Measurements from ENCODE around the gene SPOCK3.

The SPOCK3 gene

DNA sequence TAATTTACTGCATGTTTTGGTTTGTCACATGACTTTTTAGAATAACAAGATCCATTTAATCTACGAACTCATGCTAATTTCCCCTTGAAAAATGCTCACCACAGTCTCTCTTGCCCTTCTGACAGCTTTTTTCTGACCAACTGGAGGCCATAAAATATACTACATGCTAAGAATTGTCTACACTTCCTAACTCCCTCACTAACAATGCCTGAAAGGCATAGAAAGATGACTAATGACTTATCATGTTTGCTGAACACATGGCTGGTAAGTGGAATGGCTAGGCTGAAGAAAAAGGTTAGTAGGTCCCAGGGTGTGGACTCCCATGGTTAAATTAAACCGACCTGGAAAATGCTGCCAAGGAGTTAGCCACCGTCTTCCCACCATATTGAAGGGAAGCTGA is 309.9 kb downstream of the SPOCK3 start:
- no peak for DNase-seq (ENCODE audit: low spot score)
- TF ChIP-seq, protein P1, sequence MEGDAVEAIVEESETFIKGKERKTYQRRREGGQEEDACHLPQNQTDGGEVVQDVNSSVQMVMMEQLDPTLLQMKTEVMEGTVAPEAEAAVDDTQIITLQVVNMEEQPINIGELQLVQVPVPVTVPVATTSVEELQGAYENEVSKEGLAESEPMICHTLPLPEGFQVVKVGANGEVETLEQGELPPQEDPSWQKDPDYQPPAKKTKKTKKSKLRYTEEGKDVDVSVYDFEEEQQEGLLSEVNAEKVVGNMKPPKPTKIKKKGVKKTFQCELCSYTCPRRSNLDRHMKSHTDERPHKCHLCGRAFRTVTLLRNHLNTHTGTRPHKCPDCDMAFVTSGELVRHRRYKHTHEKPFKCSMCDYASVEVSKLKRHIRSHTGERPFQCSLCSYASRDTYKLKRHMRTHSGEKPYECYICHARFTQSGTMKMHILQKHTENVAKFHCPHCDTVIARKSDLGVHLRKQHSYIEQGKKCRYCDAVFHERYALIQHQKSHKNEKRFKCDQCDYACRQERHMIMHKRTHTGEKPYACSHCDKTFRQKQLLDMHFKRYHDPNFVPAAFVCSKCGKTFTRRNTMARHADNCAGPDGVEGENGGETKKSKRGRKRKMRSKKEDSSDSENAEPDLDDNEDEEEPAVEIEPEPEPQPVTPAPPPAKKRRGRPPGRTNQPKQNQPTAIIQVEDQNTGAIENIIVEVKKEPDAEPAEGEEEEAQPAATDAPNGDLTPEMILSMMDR (IDR thresholded peaks at IDR 0.05; ENCODE audit: extremely low read depth, missing control alignments): no peak

DNA sequence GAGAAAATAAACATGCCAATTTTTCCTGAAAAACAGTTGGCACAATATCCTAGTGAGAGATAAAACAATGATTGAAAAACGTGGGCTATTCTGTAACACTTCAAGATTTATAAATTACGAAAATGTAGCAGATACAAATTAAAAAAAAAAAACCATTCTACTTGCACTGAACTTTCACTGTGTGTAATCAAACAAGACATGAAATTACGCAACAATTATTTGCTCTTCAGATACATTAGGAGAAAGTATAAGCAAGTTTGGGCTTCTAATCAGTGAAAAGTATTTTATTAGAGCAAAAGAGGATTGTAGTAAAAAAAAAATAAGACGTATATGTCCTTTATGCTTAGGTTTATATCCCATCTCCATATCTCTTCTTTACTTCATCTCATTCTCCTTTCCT is 320.4 kb downstream of the SPOCK3 start:
- DNase-seq (ENCODE audit: low spot score): no peak
- TF ChIP-seq, protein P1 (IDR thresholded peaks at IDR 0.05; ENCODE audit: extremely low read depth, missing control alignments): no peak

DNA sequence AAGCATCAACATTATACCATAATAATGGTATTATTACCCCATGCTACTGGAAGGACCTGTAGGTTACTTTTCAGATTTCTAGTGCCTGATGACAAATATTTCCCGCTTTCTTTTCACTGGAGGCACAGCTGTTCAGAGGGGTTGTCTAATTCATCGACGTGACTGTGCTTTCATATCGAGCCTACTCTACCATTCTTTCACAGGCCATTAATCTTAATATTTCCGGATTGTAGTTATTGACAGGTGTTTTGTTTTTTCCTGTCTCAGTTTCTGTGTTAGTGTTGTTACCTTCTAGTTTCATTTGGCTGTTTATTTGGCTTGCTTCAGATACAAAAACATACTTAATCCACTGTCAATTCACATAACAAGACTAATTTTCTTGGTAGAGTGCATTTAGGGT is 330.9 kb downstream of the SPOCK3 start:
- TF ChIP-seq, protein P1 (IDR thresholded peaks at IDR 0.05; ENCODE audit: extremely low read depth, missing control alignments): no peak
- no peak for DNase-seq (ENCODE audit: low spot score)

DNA sequence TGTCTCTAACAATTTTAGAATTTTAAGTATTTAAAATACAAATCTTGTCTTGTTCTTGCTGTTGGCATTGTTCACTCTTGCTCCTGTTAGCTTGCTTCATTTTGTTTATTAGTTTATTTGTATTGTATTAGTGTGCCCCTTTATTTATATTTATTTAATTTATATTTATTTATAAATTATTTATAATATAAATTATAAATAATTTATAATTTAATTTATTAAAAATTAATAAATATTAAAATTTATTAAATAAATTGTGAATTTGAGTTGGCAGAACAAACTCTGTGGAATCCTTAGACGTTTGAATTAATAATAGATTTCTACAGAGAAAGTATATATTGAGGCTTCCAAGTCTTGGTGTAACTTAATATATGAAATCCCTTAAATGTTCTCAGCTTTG is 331.4 kb downstream of the SPOCK3 start:
- TF ChIP-seq, protein P1 (IDR thresholded peaks at IDR 0.05; ENCODE audit: extremely low read depth, missing control alignments): no peak

DNA sequence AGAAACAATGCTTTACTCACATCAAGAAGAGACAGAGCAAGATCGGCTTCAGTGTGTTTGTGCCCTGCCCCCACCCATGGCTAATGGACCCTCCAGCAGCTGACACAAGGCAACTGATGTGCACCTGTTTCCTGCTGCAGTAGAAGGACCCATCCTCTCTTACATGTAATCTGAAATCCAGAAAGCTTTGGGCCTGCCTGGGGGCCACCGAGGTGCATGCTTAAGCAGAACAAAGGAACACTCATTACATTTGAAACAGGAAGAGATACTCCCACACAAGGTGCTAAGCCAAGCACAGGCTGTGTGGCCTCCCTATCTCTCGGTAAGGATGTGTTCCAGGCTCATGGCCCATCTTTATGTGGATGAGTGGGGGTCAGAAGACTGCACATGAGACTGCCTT is 338.0 kb downstream of the SPOCK3 start:
- peak; percentile 5 for DNase-seq (ENCODE audit: low spot score)
- TF ChIP-seq, protein P1 (IDR thresholded peaks at IDR 0.05; ENCODE audit: extremely low read depth, missing control alignments): no peak

More for the DNA sequence above, 331.4 kb downstream of the SPOCK3 start:
- no peak for DNase-seq (ENCODE audit: low spot score)

DNA sequence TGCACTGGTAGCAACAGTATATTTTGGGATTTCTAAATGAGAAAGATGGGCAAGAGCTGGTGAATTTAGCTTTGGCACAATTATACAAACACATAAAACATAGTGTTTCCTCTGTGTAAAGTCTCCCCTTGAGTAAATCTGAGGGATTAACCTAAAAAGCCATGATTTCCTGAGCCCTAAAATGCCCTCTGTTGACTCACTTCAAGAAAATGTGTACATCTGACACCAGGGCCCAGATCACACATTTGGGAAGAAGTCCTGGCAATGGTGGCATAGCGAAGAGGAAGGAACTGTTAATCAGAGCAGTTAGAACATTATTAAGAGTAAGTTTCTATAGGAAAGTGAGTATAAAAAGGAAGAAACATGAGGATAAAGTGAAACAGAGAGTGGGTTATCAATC is 338.5 kb downstream of the SPOCK3 start:
- TF ChIP-seq, protein P1 (IDR thresholded peaks at IDR 0.05; ENCODE audit: extremely low read depth, missing control alignments): no peak
- no peak for DNase-seq (ENCODE audit: low spot score)

DNA sequence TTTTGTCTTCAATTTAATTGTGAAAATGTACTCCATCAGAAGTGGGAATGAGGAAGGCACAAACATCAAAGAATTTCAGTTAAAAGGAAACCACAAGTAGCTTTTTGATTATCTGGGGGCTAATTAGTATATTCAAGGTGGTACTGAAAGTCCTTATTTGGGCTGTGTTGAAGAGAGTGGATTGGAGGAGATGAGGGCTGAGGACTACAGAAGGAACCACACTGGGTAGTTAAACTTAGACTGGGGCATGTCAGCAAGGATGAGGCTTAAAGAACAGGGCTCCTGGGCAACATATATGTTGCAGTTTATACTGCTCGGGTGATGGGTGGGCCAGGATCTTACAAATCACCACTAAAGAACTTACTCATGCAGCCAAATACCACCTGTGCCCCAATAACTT is 346.8 kb downstream of the SPOCK3 start:
- TF ChIP-seq, protein P1 (IDR thresholded peaks at IDR 0.05; ENCODE audit: extremely low read depth, missing control alignments): no peak
- DNase-seq (ENCODE audit: low spot score): no peak
